HepG2 (cell line): Measurements from ENCODE around the gene SLC19A3. TPM values are rescaled to one million over a fixed set of nuclear protein-coding genes. Genes with fewer than 3 reads are reported as not detected.
A peak's percentile ranks its signal among the peaks of the same experiment; 100 is the strongest.

Experiments
- ARID5B ChIP-seq: IDR thresholded peaks from 2 replicates; pipeline ENCODE4 v1.4.0; 2020; ENCODE audit warnings: mild to moderate bottlenecking, missing genetic modification reagents
- ELF3 ChIP-seq: IDR thresholded peaks from 2 replicates; pipeline ENCODE4 v1.6.1; 2016; ENCODE audit warnings: missing genetic modification reagents, missing compliant biosample characterization
- FOXA3 ChIP-seq: IDR thresholded peaks from 2 replicates; pipeline ENCODE4 v1.6.1; 2016; ENCODE audit warnings: missing genetic modification reagents, missing compliant biosample characterization
- JUN ChIP-seq: sonication (generic); formaldehyde crosslinking; IDR thresholded peaks from 2 replicates; pipeline ENCODE4 v1.4.0; 2020; ENCODE audit warnings: mild to moderate bottlenecking, missing genetic modification reagents
- NCOR1 ChIP-seq: fragments of 200-600 bp; sonication (generic); IDR thresholded peaks from 2 replicates; pipeline ENCODE4 v1.7.0; 2017; ENCODE audit warnings: antibody characterized with exemption, low read length, borderline replicate concordance
- NFE2 ChIP-seq: sonication (generic); formaldehyde crosslinking; IDR thresholded peaks from 2 replicates; pipeline ENCODE4 v1.4.0; 2020; ENCODE audit warnings: missing genetic modification reagents
- NR2F1 ChIP-seq, 2 experiments: fragments of 450-650 bp in 1 of 2; formaldehyde crosslinking in 1 of 2; IDR thresholded peaks; 2 replicates each; pipeline versions ENCODE4 v1.5.0 to v1.6.1; 2016 to 2020; ENCODE audit warnings: mild to moderate bottlenecking in 1 of 2, missing compliant biosample characterization in 1 of 2, missing genetic modification reagents in 1 of 2, moderate library complexity in 1 of 2
- SOX13 ChIP-seq, 3 experiments: fragments of 450-650 bp in 1 of 3; sonication (generic) in 1 of 3; formaldehyde crosslinking in 1 of 3; IDR thresholded peaks in 2 of 3; conservative IDR thresholded peaks in 1 of 3; 2 replicates each; pipeline versions ENCODE4 v1.5.0 to v1.6.1; 2016 to 2020; ENCODE audit warnings: antibody characterized with exemption in 1 of 3, mild to moderate bottlenecking in 1 of 3, missing compliant biosample characterization in 1 of 3, missing genetic modification reagents in 1 of 3, moderate library complexity in 1 of 3
- USF2 ChIP-seq, 2 experiments: sonication (generic) in 1 of 2; formaldehyde crosslinking in 1 of 2; IDR thresholded peaks; 2 replicates each; pipeline versions ENCODE4 v1.5.1 to v1.6.1; 2011 to 2020; ENCODE audit warnings: borderline replicate concordance in 1 of 2, low read depth in 1 of 2, low read length in 1 of 2, mild to moderate bottlenecking in 1 of 2, missing genetic modification reagents in 1 of 2, moderate library complexity in 1 of 2
- YEATS2 ChIP-seq: sonication (generic); formaldehyde crosslinking; IDR thresholded peaks from 2 replicates; pipeline ENCODE4 v1.4.0; 2020; ENCODE audit warnings: missing genetic modification reagents, borderline replicate concordance
- ZBTB21 ChIP-seq: sonication (generic); formaldehyde crosslinking; IDR thresholded peaks from 2 replicates; pipeline ENCODE4 v1.4.0; 2020; ENCODE audit warnings: missing genetic modification reagents
- ZC3H4 ChIP-seq: sonication (generic); formaldehyde crosslinking; IDR thresholded peaks from 2 replicates; pipeline ENCODE4 v1.4.0; 2020; ENCODE audit warnings: missing genetic modification reagents, borderline replicate concordance
- ZNF343 ChIP-seq: sonication (generic); formaldehyde crosslinking; IDR thresholded peaks from 2 replicates; pipeline ENCODE4 v1.4.0; 2020; ENCODE audit warnings: mild to moderate bottlenecking, missing genetic modification reagents
- ZNF614 ChIP-seq: IDR thresholded peaks from 2 replicates; pipeline ENCODE4 v1.6.1; 2018; ENCODE audit warnings: missing biosample characterization, missing genetic modification reagents, inconsistent platforms, borderline replicate concordance
- polyA plus RNA-seq, 8 experiments: library from polyadenylated mRNA; depleted of rRNA in 3 of 8; stranded (reverse) in 7 of 8; unstranded in 1 of 8; fragments of >200 nt; fragmentation: Illumina TruSeq in 4 of 8; extraction: Trizol in 4 of 8; gene quantifications; 2 replicates each; pipeline versions ENCODE4 v1.2.1 to v1.2.3, GENCODE V29; 2011 to 2016; ENCODE audit warnings: low read depth in 4 of 8, missing spikeins in 1 of 8, mixed read lengths in 1 of 8; ENCODE audit not compliant: insufficient read depth in 1 of 8
- total RNA-seq, 5 experiments: library from RNA; depleted of rRNA; stranded (reverse); fragments of >200 nt; fragmentation: Illumina TruSeq; extraction: Trizol; gene quantifications; 2 replicates each; pipeline ENCODE4 v1.2.3, GENCODE V29; 2016; ENCODE audit warnings: low read depth in 1 of 5

The SLC19A3 gene
- total and polyA plus RNA-seq, 2 of the 13 experiments (the other 11 are each of a cell fraction or from before 2014, with no cell fraction given) = 2.3 to 5.2 TPM

DNA sequence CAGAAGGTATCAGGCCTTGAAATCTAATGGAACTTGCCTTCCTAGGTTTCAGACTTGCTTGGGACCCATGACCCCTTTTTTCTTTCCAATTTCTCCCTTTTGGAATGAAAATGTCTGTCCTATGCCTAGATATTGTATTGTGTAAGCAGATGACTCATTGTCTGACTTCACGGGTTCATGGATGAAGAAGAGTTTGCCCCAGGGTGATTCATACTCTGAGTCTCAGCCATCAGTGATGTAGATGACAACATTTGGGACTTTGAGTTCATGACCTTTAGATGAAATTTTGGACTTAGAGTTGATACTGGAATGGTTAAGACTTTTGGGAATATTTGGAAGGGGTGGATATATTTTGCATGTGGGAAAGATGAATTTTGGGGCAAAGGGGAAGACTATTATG lies 62.4 kb downstream of the SLC19A3 start (continued):
- TF ChIP-seq NCOR1 (0 out of 2 replicates have a peak, but pooled peaks have one; percentile 44), ZBTB21 (CRISPR knock-in tag) (peak; percentile 86), SOX13 (IDR thresholded peaks at IDR 0.05) (peak; percentile 8; the same call in 1 of the 2 replicates), SOX13 (CRISPR knock-in tag; conservative IDR thresholded peaks at IDR 0.05 in 1 of 2, IDR thresholded peaks at IDR 0.05 in 1 of 2) (no peak), ZNF614 (0 out of 2 replicates have a peak, but pooled peaks have one; percentile 51), USF2 (IDR thresholded peaks at IDR 0.05; ENCODE audit: low read depth, low read length) (no peak), USF2 (CRISPR knock-in tag; IDR thresholded peaks at IDR 0.05; ENCODE audit: borderline replicate concordance) (no peak), NFE2 (no peak), ZC3H4 (no peak), NR2F1 (CRISPR knock-in tag; IDR thresholded peaks at IDR 0.05) (peak; percentile 31 to 77; a peak in 1 of 4 replicates), ELF3 (CRISPR knock-in tag) (0 out of 2 replicates have a peak, but pooled peaks have one; percentile 30), ZNF343 (no peak), JUN (CRISPR knock-in tag) (peak; percentile 73), FOXA3 (CRISPR knock-in tag) (peak; percentile 30; the same call in 1 of the 2 replicates), YEATS2 (peak; percentile 18; the same call in 1 of the 2 replicates), ARID5B (CRISPR knock-in tag) (peak; percentile 71)
